Measurements from ENCODE around the gene NKX1-2.

Gene NKX1-2

DNA sequence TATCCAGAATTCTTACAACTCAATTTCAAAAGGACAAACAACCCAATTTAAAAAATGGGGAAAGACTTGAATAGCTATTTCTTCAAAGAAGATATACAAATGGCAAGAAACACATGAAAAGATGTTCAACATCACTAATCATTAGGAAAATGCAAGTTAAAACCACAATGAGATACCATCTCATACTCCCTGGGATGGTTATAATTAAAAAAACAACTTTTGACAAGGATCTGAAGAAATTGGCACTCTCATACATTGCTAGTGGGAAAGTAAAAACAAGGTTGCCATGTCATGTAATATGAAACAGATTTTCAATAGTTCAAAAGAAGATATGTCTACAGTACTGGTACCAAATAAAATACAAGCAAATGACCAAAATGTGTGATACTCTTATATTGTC lies 40.1 kb downstream of the NKX1-2 start:
- no peaks in the 10 kb centered on the region for H3K36me3 ChIP-seq (ENCODE audit: control insufficient read depth, insufficient read depth, low read length)
- no peak for DNase-seq (ENCODE audit: extremely low read depth, insufficient read length)
- no peak overlapping the region for H3K4me3 ChIP-seq (replicated peaks; ENCODE audit: low read depth, low read length)
- H3K27me3 ChIP-seq (replicated peaks; ENCODE audit: control insufficient read depth, insufficient read depth, low read length): no peaks in the 10 kb centered on the region
- TF ChIP-seq, protein P1, sequence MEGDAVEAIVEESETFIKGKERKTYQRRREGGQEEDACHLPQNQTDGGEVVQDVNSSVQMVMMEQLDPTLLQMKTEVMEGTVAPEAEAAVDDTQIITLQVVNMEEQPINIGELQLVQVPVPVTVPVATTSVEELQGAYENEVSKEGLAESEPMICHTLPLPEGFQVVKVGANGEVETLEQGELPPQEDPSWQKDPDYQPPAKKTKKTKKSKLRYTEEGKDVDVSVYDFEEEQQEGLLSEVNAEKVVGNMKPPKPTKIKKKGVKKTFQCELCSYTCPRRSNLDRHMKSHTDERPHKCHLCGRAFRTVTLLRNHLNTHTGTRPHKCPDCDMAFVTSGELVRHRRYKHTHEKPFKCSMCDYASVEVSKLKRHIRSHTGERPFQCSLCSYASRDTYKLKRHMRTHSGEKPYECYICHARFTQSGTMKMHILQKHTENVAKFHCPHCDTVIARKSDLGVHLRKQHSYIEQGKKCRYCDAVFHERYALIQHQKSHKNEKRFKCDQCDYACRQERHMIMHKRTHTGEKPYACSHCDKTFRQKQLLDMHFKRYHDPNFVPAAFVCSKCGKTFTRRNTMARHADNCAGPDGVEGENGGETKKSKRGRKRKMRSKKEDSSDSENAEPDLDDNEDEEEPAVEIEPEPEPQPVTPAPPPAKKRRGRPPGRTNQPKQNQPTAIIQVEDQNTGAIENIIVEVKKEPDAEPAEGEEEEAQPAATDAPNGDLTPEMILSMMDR (IDR thresholded peaks at IDR 0.05; ENCODE audit: insufficient read depth, low read length, poor library complexity, severe bottlenecking): no peak

DNA sequence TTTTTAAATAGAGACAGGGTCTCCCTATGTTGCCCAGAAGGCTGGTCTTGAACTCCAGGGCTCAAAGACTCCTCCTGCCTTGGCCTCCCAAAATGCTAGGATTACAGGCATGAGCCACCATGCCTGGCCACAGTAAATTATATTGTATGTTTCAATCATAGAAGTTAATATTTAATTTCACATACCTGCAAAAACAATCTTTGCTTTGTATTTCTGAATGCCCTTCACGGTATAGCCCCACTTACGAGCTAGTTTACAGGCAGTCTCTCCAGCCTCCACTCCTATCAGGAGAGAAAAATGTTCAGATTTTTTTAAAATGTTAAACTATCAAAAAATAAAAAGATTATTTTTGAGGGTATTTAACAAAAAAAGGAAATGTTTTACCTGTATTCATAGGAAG lies 41.5 kb downstream of the NKX1-2 start:
- Histone ChIP-seq H3K36me3 (ENCODE audit: control insufficient read depth, insufficient read depth, low read length) (no peaks in the 10 kb centered on the region), H3K4me3 (replicated peaks; ENCODE audit: low read depth, low read length) (no peak overlapping the region), H3K27me3 (replicated peaks; ENCODE audit: control insufficient read depth, insufficient read depth, low read length) (no peaks in the 10 kb centered on the region)
- TF ChIP-seq, protein P1 (IDR thresholded peaks at IDR 0.05; ENCODE audit: insufficient read depth, low read length, poor library complexity, severe bottlenecking): no peak
- DNase-seq (ENCODE audit: extremely low read depth, insufficient read length): no peak

DNA sequence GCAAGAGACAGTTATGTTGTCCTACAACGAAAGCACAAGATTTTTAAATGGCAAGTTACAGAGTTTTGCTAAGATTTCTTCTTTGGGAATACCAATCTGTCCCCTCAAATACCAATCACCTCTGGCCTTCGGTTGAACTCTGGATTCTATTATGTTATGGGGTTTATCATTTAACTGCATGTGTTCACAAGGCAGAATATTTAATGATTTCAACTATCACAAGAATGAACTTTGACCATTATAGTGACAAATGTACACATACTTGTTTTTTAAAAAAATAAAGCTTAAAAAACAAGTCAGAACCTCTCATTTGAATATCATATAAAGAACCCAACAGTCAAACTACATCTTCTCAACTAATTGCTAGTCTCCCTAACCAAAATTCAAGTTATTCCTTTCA lies 42.4 kb downstream of the NKX1-2 start:
- Histone ChIP-seq H3K27me3 (replicated peaks; ENCODE audit: control insufficient read depth, insufficient read depth, low read length) (no peaks in the 10 kb centered on the region), H3K36me3 (ENCODE audit: control insufficient read depth, insufficient read depth, low read length) (no peaks in the 10 kb centered on the region), H3K4me3 (replicated peaks; ENCODE audit: low read depth, low read length) (no peak overlapping the region)
- no peak for DNase-seq (ENCODE audit: extremely low read depth, insufficient read length)
- TF ChIP-seq, protein P1 (IDR thresholded peaks at IDR 0.05; ENCODE audit: insufficient read depth, low read length, poor library complexity, severe bottlenecking): no peak

DNA sequence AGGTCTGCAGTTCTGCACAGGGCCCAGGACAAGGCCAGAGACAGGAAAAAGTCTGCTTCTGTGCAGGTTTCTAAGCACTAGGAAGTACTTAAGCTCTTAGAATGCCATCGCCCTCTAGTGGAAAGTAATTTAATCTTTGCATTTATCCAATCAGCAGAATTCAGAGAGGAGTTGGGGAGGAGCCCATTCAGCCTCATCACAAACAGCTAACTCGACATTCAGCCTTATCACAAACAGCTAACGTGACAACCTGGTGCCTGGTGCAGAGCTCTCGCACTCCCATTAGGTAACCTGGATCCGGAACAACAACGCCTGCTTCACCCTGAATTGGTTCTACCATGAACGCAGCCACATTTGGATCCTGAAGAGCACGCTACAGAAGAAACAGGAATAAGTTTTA lies 46.3 kb downstream of the NKX1-2 start:
- no peaks in the 10 kb centered on the region for H3K27me3 ChIP-seq (replicated peaks; ENCODE audit: control insufficient read depth, insufficient read depth, low read length)
- no peak overlapping the region for H3K4me3 ChIP-seq (replicated peaks; ENCODE audit: low read depth, low read length)
- TF ChIP-seq, protein P1 (IDR thresholded peaks at IDR 0.05; ENCODE audit: insufficient read depth, low read length, poor library complexity, severe bottlenecking): peak; percentile 61
- peak; percentile 46 for DNase-seq (ENCODE audit: extremely low read depth, insufficient read length)
- no peaks in the 10 kb centered on the region for H3K36me3 ChIP-seq (ENCODE audit: control insufficient read depth, insufficient read depth, low read length)

DNA sequence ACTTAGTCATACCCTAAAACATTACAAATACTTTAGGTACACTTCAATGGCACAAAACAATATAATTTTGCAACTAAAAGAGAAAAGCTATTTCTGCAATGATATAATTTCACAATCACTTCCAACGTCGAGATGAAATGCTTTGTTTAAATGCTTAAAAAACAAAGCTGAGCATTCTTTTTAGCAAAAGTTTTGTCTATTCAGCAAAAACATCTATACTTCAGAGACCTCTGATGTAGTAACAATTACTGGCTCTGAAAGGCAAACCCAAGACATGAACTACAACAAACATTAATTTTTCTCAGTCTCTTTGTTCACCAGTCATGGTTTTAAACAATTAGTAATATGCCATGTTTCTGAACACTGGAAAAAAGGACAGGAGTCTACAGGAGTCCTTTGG lies 47.6 kb downstream of the NKX1-2 start:
- Histone ChIP-seq H3K4me3 (replicated peaks; ENCODE audit: low read depth, low read length) (no peak overlapping the region), H3K36me3 (ENCODE audit: control insufficient read depth, insufficient read depth, low read length) (no peaks in the 10 kb centered on the region), H3K27me3 (replicated peaks; ENCODE audit: control insufficient read depth, insufficient read depth, low read length) (no peaks in the 10 kb centered on the region)
- TF ChIP-seq, protein P1 (IDR thresholded peaks at IDR 0.05; ENCODE audit: insufficient read depth, low read length, poor library complexity, severe bottlenecking): no peak
- no peak for DNase-seq (ENCODE audit: extremely low read depth, insufficient read length)

DNA sequence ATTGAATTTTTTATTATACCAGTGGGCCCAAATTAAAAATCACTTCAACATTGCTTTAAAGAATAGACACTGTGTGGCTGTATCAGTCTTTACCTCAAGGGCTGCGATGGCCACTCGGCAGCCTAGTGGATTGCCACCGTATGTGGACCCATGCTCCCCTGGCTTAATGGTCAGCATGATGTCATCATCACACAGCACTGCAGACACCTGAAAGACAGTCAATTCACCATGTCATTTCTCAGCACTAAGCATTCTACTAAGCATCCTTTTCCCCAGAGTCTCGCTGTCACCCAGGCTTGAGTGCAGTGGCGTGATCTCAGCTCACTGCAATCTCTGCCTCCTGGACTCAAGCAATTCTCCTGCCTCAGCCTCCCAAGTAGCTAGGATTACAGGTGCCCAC lies 48.2 kb downstream of the NKX1-2 start:
- Histone ChIP-seq H3K4me3 (replicated peaks; ENCODE audit: low read depth, low read length) (no peak overlapping the region), H3K36me3 (ENCODE audit: control insufficient read depth, insufficient read depth, low read length) (no peaks in the 10 kb centered on the region), H3K27me3 (replicated peaks; ENCODE audit: control insufficient read depth, insufficient read depth, low read length) (no peaks in the 10 kb centered on the region)
- no peak for DNase-seq (ENCODE audit: extremely low read depth, insufficient read length)
- TF ChIP-seq, protein P1 (IDR thresholded peaks at IDR 0.05; ENCODE audit: insufficient read depth, low read length, poor library complexity, severe bottlenecking): no peak

Measured in GM06990 (cell line).